Fibroblast of gingiva (primary cell): ENCODE data around the gene RAD51B.
"Not testable (repeated sequence)": the region's sequence is repeated elsewhere in the genome, so short reads cannot be mapped to it uniquely, and the experiment has no call there.

Experiments used
- DNase-seq: peaks from one replicate; pipeline ENCODE4 v3.0.0-alpha.2; 2011; ENCODE audit warnings: low read depth

Gene RAD51B

GRCh38 chr14:68027276-68027675 lies 207.7 kb downstream of the RAD51B start:
- no peak for DNase-seq

- no peak for DNase-seq
Measured at GRCh38 chr14:68028075-68028474, 208.5 kb downstream of the RAD51B start.

GRCh38 chr14:68031011-68031410 lies 211.4 kb downstream of the RAD51B start:
- DNase-seq: not testable (repeated sequence)

- DNase-seq: no peak
Measured at GRCh38 chr14:68032154-68032553, 212.6 kb downstream of the RAD51B start.

- DNase-seq: no peak
Measured at GRCh38 chr14:68033336-68033932, 213.9 kb downstream of the RAD51B start.

- DNase-seq: no peak
Measured at GRCh38 chr14:68034896-68035295, 215.3 kb downstream of the RAD51B start.

GRCh38 chr14:68036202-68036601 lies 216.6 kb downstream of the RAD51B start:
- DNase-seq: no peak

- DNase-seq: no peak
Measured at GRCh38 chr14:68039593-68039992, 220.0 kb downstream of the RAD51B start.

GRCh38 chr14:68040633-68041369 lies 221.2 kb downstream of the RAD51B start:
- no peak for DNase-seq

GRCh38 chr14:68041876-68042354 lies 222.3 kb downstream of the RAD51B start:
- DNase-seq: no peak

GRCh38 chr14:68042586-68043210 lies 223.1 kb downstream of the RAD51B start:
- no peak for DNase-seq

GRCh38 chr14:68043752-68044151 lies 224.2 kb downstream of the RAD51B start:
- no peak for DNase-seq

GRCh38 chr14:68047906-68048305 lies 228.3 kb downstream of the RAD51B start:
- DNase-seq: no peak

- not testable (repeated sequence) for DNase-seq
Measured at GRCh38 chr14:68048815-68049214, 229.2 kb downstream of the RAD51B start.

- no peak for DNase-seq
Measured at GRCh38 chr14:68050177-68050576, 230.6 kb downstream of the RAD51B start.

GRCh38 chr14:68051146-68051545 lies 231.6 kb downstream of the RAD51B start:
- no peak for DNase-seq

GRCh38 chr14:68060198-68060597 lies 240.6 kb downstream of the RAD51B start:
- no peak for DNase-seq

GRCh38 chr14:68062651-68063050 lies 243.1 kb downstream of the RAD51B start:
- no peak for DNase-seq

- no peak for DNase-seq
Measured at GRCh38 chr14:68065322-68065721, 245.7 kb downstream of the RAD51B start.

GRCh38 chr14:68074765-68075381 lies 255.3 kb downstream of the RAD51B start:
- no peak for DNase-seq

GRCh38 chr14:68075382-68076029 lies 255.9 kb downstream of the RAD51B start:
- DNase-seq: no peak

GRCh38 chr14:68076451-68076850 lies 256.9 kb downstream of the RAD51B start:
- no peak for DNase-seq
